K562 (cell line): Measurements from ENCODE around the gene RCC1. TPM values are rescaled to one million over a fixed set of nuclear protein-coding genes. Genes with fewer than 3 reads are reported as not detected.
A peak's percentile ranks its signal among the peaks of the same experiment; 100 is the strongest.
"Not testable (repeated sequence)": the region's sequence is repeated elsewhere in the genome, so short reads cannot be mapped to it uniquely, and the experiment has no call there.

ENCODE experiments used
- ATF7 ChIP-seq: fragments of 450-650 bp; IDR thresholded peaks from 2 replicates; pipeline ENCODE4 v1.7.1; 2014; ENCODE audit warnings: mild to moderate bottlenecking, moderate library complexity
- CC2D1A ChIP-seq: fragments of 450-650 bp; IDR thresholded peaks from 2 replicates; pipeline ENCODE4 v1.6.1; 2017; ENCODE audit warnings: mild to moderate bottlenecking
- DPF2 ChIP-seq: fragments of 450-650 bp; IDR thresholded peaks from 2 replicates; pipeline ENCODE4 v1.6.1; 2016
- FOXM1 ChIP-seq, 2 experiments: fragments of 450-650 bp in 1 of 2; sonication (generic) in 1 of 2; formaldehyde crosslinking in 1 of 2; IDR thresholded peaks; 2 replicates each; pipeline versions ENCODE4 v1.6.1 to v1.9.0; 2017 to 2022; ENCODE audit warnings: low read depth in 2 of 2, mild to moderate bottlenecking in 2 of 2, missing genetic modification reagents in 1 of 2, moderate library complexity in 1 of 2
- GATA2 ChIP-seq: sonication (generic); formaldehyde crosslinking; IDR thresholded peaks from 2 replicates; pipeline ENCODE4 v1.4.0; 2020; ENCODE audit warnings: mild to moderate bottlenecking, missing genetic modification reagents
- HMGN3 ChIP-seq: IDR thresholded peaks from 2 replicates; pipeline ENCODE4 v1.6.1; 2011; ENCODE audit warnings: borderline replicate concordance, low read depth, mild to moderate bottlenecking, mixed read lengths, low read length; ENCODE audit not compliant: insufficient read length; ENCODE audit errors: extremely low read depth
- NFIC ChIP-seq: fragments of 450-650 bp; IDR thresholded peaks from 2 replicates; pipeline ENCODE4 v1.6.1; 2017; ENCODE audit warnings: mild to moderate bottlenecking, inconsistent platforms
- NR2C1 ChIP-seq, 2 experiments: fragments of 450-650 bp; IDR thresholded peaks; 2 replicates each; pipeline ENCODE4 v1.6.1; 2017; ENCODE audit warnings: mild to moderate bottlenecking in 2 of 2, antibody characterized with exemption in 1 of 2, inconsistent platforms in 1 of 2, missing compliant biosample characterization in 1 of 2, missing genetic modification characterization in 1 of 2
- NR2C2 ChIP-seq, 2 experiments: fragments of 200-800 bp in 1 of 2; sonication (Bioruptor generic) in 1 of 2; sonication (generic) in 1 of 2; formaldehyde crosslinking in 1 of 2; IDR thresholded peaks; 2 replicates each; pipeline versions ENCODE4 v1.6.1 to v1.8.0; 2016 to 2022; ENCODE audit warnings: mild to moderate bottlenecking in 1 of 2, missing compliant biosample characterization in 1 of 2, missing genetic modification characterization in 1 of 2, missing genetic modification reagents in 1 of 2
- PML ChIP-seq: IDR thresholded peaks from 2 replicates; pipeline ENCODE4 v1.6.1; 2012; ENCODE audit warnings: low read length, inconsistent platforms
- RBBP5 ChIP-seq: fragments of 200-600 bp; sonication (generic); IDR thresholded peaks from 2 replicates; pipeline ENCODE4 v1.6.1; 2012; ENCODE audit warnings: borderline replicate concordance, mild to moderate bottlenecking, low read length, control low read depth, inconsistent platforms; ENCODE audit not compliant: insufficient read depth, poor library complexity, severe bottlenecking
- TAF1 ChIP-seq: IDR thresholded peaks from 2 replicates; pipeline ENCODE4 v1.6.1; 2011; ENCODE audit warnings: mild to moderate bottlenecking, low read length, moderate library complexity; ENCODE audit not compliant: insufficient read depth, control insufficient read depth, severe bottlenecking; ENCODE audit errors: extremely low read depth
- polyA plus RNA-seq, 8 experiments: library from polyadenylated mRNA; depleted of rRNA in 4 of 8; stranded (reverse) in 5 of 8; unstranded in 3 of 8; fragments of >200 nt; fragmentation: Nextera tagmentation in 2 of 8; fragmentation: Illumina TruSeq in 1 of 8; extraction: Ambion mirVana in 2 of 8; extraction: Trizol in 1 of 8; gene quantifications; 2 replicates each; pipeline versions ENCODE4 v1.2.1 to v1.2.3, GENCODE V29; 2011 to 2014; ENCODE audit warnings: inconsistent platforms in 1 of 8, missing spikeins in 1 of 8
- total RNA-seq, 7 experiments: library from RNA; depleted of rRNA in 6 of 7; stranded (reverse); fragments of >200 nt in 6 of 7; fragmentation: Illumina TruSeq in 2 of 7; extraction: Trizol in 2 of 7; gene quantifications; 2 replicates each; pipeline versions ENCODE4 v1.2.1 to v1.2.3, GENCODE V29; 2011 to 2021; ENCODE audit warnings: low replicate concordance in 1 of 7
- TF ChIP-seq, protein P1 (sequence below), 2 experiments: fragments of 450-650 bp in 1 of 2; sonication (generic) in 1 of 2; formaldehyde crosslinking in 1 of 2; IDR thresholded peaks in 1 of 2; conservative IDR thresholded peaks in 1 of 2; 2 replicates each; pipeline versions ENCODE4 v1.6.1 to v1.8.1; 2016 to 2023; ENCODE audit warnings: mild to moderate bottlenecking in 2 of 2, moderate library complexity in 2 of 2, inconsistent platforms in 1 of 2, missing genetic modification reagents in 1 of 2
- TF ChIP-seq, protein P2 (sequence below): fragments of 450-650 bp; IDR thresholded peaks from 2 replicates; pipeline ENCODE4 v1.6.1; 2016
- TF ChIP-seq, protein P3 (sequence below), 2 experiments: IDR thresholded peaks in 1 of 2; conservative IDR thresholded peaks in 1 of 2; 2 replicates each; pipeline ENCODE4 v1.6.1; 2016; ENCODE audit warnings: low read depth in 2 of 2, mild to moderate bottlenecking in 1 of 2, missing compliant biosample characterization in 1 of 2, missing genetic modification characterization in 1 of 2, moderate library complexity in 1 of 2
- TF ChIP-seq, protein P4 (sequence below), 2 experiments: fragments of 450-650 bp; conservative IDR thresholded peaks; 2 replicates each; pipeline ENCODE4 v1.6.1; 2017; ENCODE audit warnings: mild to moderate bottlenecking in 2 of 2, moderate library complexity in 2 of 2
- TF ChIP-seq, protein P5 (sequence below): fragments of 450-650 bp; IDR thresholded peaks from 2 replicates; pipeline ENCODE4 v1.6.1; 2016; ENCODE audit warnings: low read depth, mild to moderate bottlenecking, moderate library complexity

The RCC1 gene
- total and polyA plus RNA-seq, 9 of the 15 experiments (the other 6 are each of a cell fraction or from before 2014, with no cell fraction given): 16.4 to 202 (median 107) TPM

DNA sequence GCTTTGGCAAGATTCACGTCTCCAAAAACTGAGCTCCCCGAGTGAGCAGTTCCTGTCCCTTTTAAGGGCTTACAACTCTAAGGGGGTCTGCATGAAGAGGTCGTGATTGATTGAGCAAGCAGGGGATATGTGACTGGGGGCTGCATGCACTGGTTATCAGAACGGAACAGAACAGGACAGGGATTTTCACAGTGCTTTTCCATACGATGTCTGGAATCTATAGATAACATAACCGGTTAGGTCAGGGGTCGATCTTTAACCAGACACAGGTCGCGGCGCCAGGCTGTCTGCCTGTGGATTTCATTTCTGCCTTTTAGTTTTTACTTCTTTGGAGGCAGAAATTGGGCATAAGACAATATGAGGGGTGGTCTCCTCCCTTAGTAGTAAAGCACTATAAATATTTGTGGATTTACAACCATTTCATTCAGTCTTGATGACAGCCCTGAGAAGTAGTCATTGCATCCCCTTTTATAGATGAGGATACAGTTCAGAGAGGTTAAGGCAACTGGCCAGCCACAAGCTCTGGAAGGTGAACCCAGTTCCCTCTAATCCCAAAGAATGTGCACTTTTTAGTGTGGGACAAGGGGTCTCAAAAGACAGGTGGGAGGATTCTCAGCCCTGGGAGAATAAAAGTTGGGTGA is 19.3 kb downstream of the RCC1 start (continued):
- peak; percentile 93 for TF ChIP-seq DPF2
- TF ChIP-seq PML: peak; percentile 87
- TF ChIP-seq HMGN3: peak; percentile 18
- TF ChIP-seq, protein P1, sequence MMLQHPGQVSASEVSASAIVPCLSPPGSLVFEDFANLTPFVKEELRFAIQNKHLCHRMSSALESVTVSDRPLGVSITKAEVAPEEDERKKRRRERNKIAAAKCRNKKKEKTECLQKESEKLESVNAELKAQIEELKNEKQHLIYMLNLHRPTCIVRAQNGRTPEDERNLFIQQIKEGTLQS (IDR thresholded peaks at IDR 0.05): 0 out of 2 replicates have a peak, but pooled peaks have one; percentile 43
- TF ChIP-seq, protein P1 (CRISPR knock-in tag; conservative IDR thresholded peaks at IDR 0.05): peak; percentile 19; the same call in 1 of the 2 replicates
- TF ChIP-seq FOXM1 (IDR thresholded peaks at IDR 0.05; ENCODE audit: low read depth): peak; percentile 84
- not testable (repeated sequence) for TF ChIP-seq FOXM1 (CRISPR knock-in tag; IDR thresholded peaks at IDR 0.05; ENCODE audit: low read depth)
- TF ChIP-seq NR2C1 (IDR thresholded peaks at IDR 0.05): peak; percentile 92
- TF ChIP-seq NR2C1 (tag; IDR thresholded peaks at IDR 0.05): peak; percentile 94
- peak; percentile 69; the same call in 1 of the 2 replicates for TF ChIP-seq NR2C2 (CRISPR knock-in tag; IDR thresholded peaks at IDR 0.05)
- peak; percentile 90 for TF ChIP-seq NR2C2 (tag; IDR thresholded peaks at IDR 0.05)
- peak; percentile 87 for TF ChIP-seq NFIC
- peak; percentile 20 for TF ChIP-seq TAF1
- peak; percentile 84 for TF ChIP-seq CC2D1A
- TF ChIP-seq, protein P2, sequence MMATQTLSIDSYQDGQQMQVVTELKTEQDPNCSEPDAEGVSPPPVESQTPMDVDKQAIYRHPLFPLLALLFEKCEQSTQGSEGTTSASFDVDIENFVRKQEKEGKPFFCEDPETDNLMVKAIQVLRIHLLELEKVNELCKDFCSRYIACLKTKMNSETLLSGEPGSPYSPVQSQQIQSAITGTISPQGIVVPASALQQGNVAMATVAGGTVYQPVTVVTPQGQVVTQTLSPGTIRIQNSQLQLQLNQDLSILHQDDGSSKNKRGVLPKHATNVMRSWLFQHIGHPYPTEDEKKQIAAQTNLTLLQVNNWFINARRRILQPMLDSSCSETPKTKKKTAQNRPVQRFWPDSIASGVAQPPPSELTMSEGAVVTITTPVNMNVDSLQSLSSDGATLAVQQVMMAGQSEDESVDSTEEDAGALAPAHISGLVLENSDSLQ: peak; percentile 37; the same call in 1 of the 2 replicates
- TF ChIP-seq, protein P3, sequence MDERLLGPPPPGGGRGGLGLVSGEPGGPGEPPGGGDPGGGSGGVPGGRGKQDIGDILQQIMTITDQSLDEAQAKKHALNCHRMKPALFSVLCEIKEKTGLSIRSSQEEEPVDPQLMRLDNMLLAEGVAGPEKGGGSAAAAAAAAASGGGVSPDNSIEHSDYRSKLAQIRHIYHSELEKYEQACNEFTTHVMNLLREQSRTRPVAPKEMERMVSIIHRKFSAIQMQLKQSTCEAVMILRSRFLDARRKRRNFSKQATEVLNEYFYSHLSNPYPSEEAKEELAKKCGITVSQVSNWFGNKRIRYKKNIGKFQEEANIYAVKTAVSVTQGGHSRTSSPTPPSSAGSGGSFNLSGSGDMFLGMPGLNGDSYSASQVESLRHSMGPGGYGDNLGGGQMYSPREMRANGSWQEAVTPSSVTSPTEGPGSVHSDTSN (CRISPR knock-in tag; IDR thresholded peaks at IDR 0.05; ENCODE audit: low read depth): not testable (repeated sequence)
- TF ChIP-seq, protein P3 (tag; conservative IDR thresholded peaks at IDR 0.05; ENCODE audit: low read depth): 0 out of 2 replicates have a peak, but pooled peaks have one; percentile 13
- TF ChIP-seq, protein P4, sequence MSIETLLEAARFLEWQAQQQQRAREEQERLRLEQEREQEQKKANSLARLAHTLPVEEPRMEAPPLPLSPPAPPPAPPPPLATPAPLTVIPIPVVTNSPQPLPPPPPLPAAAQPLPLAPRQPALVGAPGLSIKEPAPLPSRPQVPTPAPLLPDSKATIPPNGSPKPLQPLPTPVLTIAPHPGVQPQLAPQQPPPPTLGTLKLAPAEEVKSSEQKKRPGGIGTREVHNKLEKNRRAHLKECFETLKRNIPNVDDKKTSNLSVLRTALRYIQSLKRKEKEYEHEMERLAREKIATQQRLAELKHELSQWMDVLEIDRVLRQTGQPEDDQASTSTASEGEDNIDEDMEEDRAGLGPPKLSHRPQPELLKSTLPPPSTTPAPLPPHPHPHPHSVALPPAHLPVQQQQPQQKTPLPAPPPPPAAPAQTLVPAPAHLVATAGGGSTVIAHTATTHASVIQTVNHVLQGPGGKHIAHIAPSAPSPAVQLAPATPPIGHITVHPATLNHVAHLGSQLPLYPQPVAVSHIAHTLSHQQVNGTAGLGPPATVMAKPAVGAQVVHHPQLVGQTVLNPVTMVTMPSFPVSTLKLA (conservative IDR thresholded peaks at IDR 0.05): peak in 1 of 2 experiments; percentile 80; a peak in 2 of 4 replicates
- TF ChIP-seq ATF7: peak; percentile 59
- TF ChIP-seq RBBP5: peak; percentile 34
- TF ChIP-seq, protein P5, sequence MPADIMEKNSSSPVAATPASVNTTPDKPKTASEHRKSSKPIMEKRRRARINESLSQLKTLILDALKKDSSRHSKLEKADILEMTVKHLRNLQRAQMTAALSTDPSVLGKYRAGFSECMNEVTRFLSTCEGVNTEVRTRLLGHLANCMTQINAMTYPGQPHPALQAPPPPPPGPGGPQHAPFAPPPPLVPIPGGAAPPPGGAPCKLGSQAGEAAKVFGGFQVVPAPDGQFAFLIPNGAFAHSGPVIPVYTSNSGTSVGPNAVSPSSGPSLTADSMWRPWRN: peak; percentile 64
- TF ChIP-seq GATA2 (CRISPR knock-in tag): peak; percentile 89
